DMS153 treated with DMSO at 0.1 percent for 48 hours (cell line): ENCODE data around the gene ABCB9.
"Not testable (repeated sequence)": the region's sequence is repeated elsewhere in the genome, so short reads cannot be mapped to it uniquely, and the experiment has no call there.

Source experiments
- DNase-seq: peaks from one replicate; lab custom pipeline; 2025; ENCODE audit not compliant: unreplicated experiment; lab: John Stamatoyannopoulos, UW

Gene ABCB9

GRCh38 chr12:122903693-122904034, 62.6 kb downstream of the ABCB9 start:
- no peak for DNase-seq

GRCh38 chr12:122902854-122903692, 63.2 kb downstream of the ABCB9 start:
- DNase-seq: no peak

GRCh38 chr12:122899887-122900286, 66.4 kb downstream of the ABCB9 start:
- no peak for DNase-seq

- no peak for DNase-seq
Measured at GRCh38 chr12:122896662-122897061, 69.6 kb downstream of the ABCB9 start.

GRCh38 chr12:122895704-122896636, 70.3 kb downstream of the ABCB9 start, which contains the start of gene VPS37B:
TSS of gene VPS37B (minus strand) at chr12:122896124. CDS start at chr12:122896062, 62 bp downstream.
- peak; percentile 43 for DNase-seq

GRCh38 chr12:122895320-122895703, 71.0 kb downstream of the ABCB9 start:
- no peak for DNase-seq

- DNase-seq: no peak
Measured at GRCh38 chr12:122894193-122895121, 71.8 kb downstream of the ABCB9 start.

GRCh38 chr12:122893208-122894153, 72.8 kb downstream of the ABCB9 start:
- no peak for DNase-seq

- DNase-seq: not testable (repeated sequence)
Measured at GRCh38 chr12:122892724-122893123, 73.5 kb downstream of the ABCB9 start.

- no peak for DNase-seq
Measured at GRCh38 chr12:122891661-122892525, 74.4 kb downstream of the ABCB9 start.

- DNase-seq: no peak
Measured at GRCh38 chr12:122889761-122890520, 76.3 kb downstream of the ABCB9 start.

GRCh38 chr12:122888232-122888752, 78.0 kb downstream of the ABCB9 start:
- peak; percentile 83 for DNase-seq

GRCh38 chr12:122887819-122888212, 78.4 kb downstream of the ABCB9 start:
- DNase-seq: no peak

- no peak for DNase-seq
Measured at GRCh38 chr12:122886851-122887818, 79.1 kb downstream of the ABCB9 start.

- no peak for DNase-seq
Measured at GRCh38 chr12:122886161-122886560, 80.1 kb downstream of the ABCB9 start.

- no peak for DNase-seq
Measured at GRCh38 chr12:122884860-122885259, 81.4 kb downstream of the ABCB9 start.
